Glomerular endothelial cell (primary cell): ENCODE data around the gene ARHGAP15. TPM values are rescaled to one million over a fixed set of nuclear protein-coding genes. Genes with fewer than 3 reads are reported as not detected.

Source experiments
- DNase-seq: peaks from one replicate; pipeline ENCODE4 v3.0.0-alpha.2; 2011; ENCODE audit warnings: low read depth, low spot score; ENCODE audit errors: extremely low read depth
- total RNA-seq: library from RNA; depleted of rRNA; stranded (reverse); fragments of >200 nt; gene quantifications from 2 replicates; pipeline ENCODE4 v1.2.3, GENCODE V29; 2015

Gene ARHGAP15
- total RNA-seq, 1 donor from 2014 or later, result not detected

GRCh38 chr2:143258126-143258892 is 129.1 kb downstream of the ARHGAP15 start:
- DNase-seq, result no peak

- DNase-seq, result peak; percentile 67
Observed at GRCh38 chr2:143259368-143259958, 130.2 kb downstream of the ARHGAP15 start.

GRCh38 chr2:143261986-143262385 is 132.8 kb downstream of the ARHGAP15 start:
- no peak for DNase-seq

GRCh38 chr2:143262389-143262788 is 133.2 kb downstream of the ARHGAP15 start:
- no peak for DNase-seq

GRCh38 chr2:143263066-143263625 is 133.9 kb downstream of the ARHGAP15 start:
- DNase-seq, result no peak

GRCh38 chr2:143264851-143265250 is 135.6 kb downstream of the ARHGAP15 start:
- DNase-seq, result no peak

- no peak for DNase-seq
Observed at GRCh38 chr2:143279672-143280071, 150.5 kb downstream of the ARHGAP15 start.

GRCh38 chr2:143280097-143280757 is 151.0 kb downstream of the ARHGAP15 start:
- no peak for DNase-seq

- DNase-seq, result no peak
Observed at GRCh38 chr2:143282684-143283083, 153.5 kb downstream of the ARHGAP15 start.

GRCh38 chr2:143284087-143284675 is 155.0 kb downstream of the ARHGAP15 start:
- DNase-seq, result no peak

GRCh38 chr2:143289025-143289424 is 159.8 kb downstream of the ARHGAP15 start:
- no peak for DNase-seq

- DNase-seq, result no peak
Observed at GRCh38 chr2:143290221-143290620, 161.0 kb downstream of the ARHGAP15 start.

- no peak for DNase-seq
Observed at GRCh38 chr2:143294068-143294467, 164.8 kb downstream of the ARHGAP15 start.

- DNase-seq, result no peak
Observed at GRCh38 chr2:143296089-143296488, 166.9 kb downstream of the ARHGAP15 start.

- no peak for DNase-seq
Observed at GRCh38 chr2:143297182-143297581, 168.0 kb downstream of the ARHGAP15 start.

GRCh38 chr2:143300536-143300935 is 171.3 kb downstream of the ARHGAP15 start:
- DNase-seq, result no peak

- no peak for DNase-seq
Observed at GRCh38 chr2:143311426-143311825, 182.2 kb downstream of the ARHGAP15 start.

- DNase-seq, result no peak
Observed at GRCh38 chr2:143312441-143312840, 183.2 kb downstream of the ARHGAP15 start.

GRCh38 chr2:143313861-143314260 is 184.6 kb downstream of the ARHGAP15 start:
- no peak for DNase-seq

GRCh38 chr2:143321994-143322393 is 192.8 kb downstream of the ARHGAP15 start:
- DNase-seq, result no peak

- no peak for DNase-seq
Observed at GRCh38 chr2:143329288-143329687, 200.1 kb downstream of the ARHGAP15 start.
